ENCODE results near the gene PP2D1. TPM values are rescaled to one million over a fixed set of nuclear protein-coding genes. Genes with fewer than 3 reads are reported as not detected.

The PP2D1 gene
- total and polyA plus RNA-seq, 2 donors (not counting 1 experiment from before 2014, with no cell fraction given), result not detected

DNA sequence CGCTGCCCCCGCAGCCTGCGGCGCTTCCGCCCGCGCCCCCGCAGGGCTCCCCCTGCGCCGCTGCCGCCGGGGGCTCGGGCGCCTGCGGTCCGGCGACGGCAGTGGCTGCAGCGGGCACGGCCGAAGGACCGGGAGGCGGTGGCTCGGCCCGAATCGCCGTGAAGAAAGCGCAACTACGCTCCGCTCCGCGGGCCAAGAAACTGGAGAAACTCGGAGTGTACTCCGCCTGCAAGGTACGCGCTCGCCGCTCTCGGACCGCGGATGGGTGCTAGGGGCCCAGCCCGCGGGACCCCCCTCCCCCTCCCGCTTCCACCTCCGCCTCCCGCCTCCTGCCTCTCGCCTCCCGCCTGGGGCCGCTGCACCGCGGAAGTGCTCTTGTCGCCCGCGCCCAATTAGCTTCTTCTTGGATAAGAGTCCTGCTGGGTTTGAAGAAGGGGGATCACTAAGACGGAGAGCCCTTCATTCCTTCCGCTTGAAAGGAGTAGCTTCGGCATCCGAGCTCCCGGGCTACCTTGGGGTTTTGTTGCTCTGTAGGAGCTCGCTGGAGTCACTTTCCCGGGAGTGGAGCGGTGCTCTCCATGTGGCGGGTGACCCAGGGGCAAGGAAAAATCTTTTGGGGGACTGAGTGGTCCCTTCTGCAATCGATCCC, 28.6 kb upstream of the PP2D1 start:
- Histone ChIP-seq H3K36me3 (ENCODE audit: control insufficient read depth, insufficient read depth, low read length) (no peaks in the 10 kb centered on the region), H3K4me3 (replicated peaks in 1 of 4; ENCODE audit: control extremely low read depth in 1 of 4, insufficient read depth in 1 of 4, low read depth in 3 of 4, low read length in 4 of 4) (peak overlapping the region; percentile 75 to 89 (median 82)), H3K4me1 (ENCODE audit: control insufficient read depth, extremely low read depth, insufficient read depth, low read length) (peaks cover 7% of the 10 kb centered on the region), H2AFZ (ENCODE audit: low read length) (peak overlapping the region; percentile 83), H3K9me3 (ENCODE audit: control insufficient read depth, insufficient read depth, low read depth, low read length) (no peaks in the 10 kb centered on the region), H3K9ac (ENCODE audit: insufficient read depth, low read length) (peak overlapping the region; percentile 50), H3K4me2 (ENCODE audit: extremely low read depth, insufficient read depth, low read length) (peak overlapping the region; percentile 92), H4K20me1 (ENCODE audit: control insufficient read depth, extremely low read depth, insufficient read depth, low read length) (no peaks in the 10 kb centered on the region), H3K79me2 (ENCODE audit: control insufficient read depth, insufficient read depth, low read length) (no peaks in the 10 kb centered on the region), H3K27me3 (ENCODE audit: control insufficient read depth, insufficient read depth, low read length) (no peaks in the 10 kb centered on the region), H3K27ac (ENCODE audit: insufficient read depth, low read length) (peak overlapping the region; percentile 53)
- DNase-seq (ENCODE audit: low read depth in 2 of 2), result peak; percentile 75 to 80
- no peak for TF ChIP-seq EZH2 (IDR thresholded peaks at IDR 0.05; ENCODE audit: low read length, missing control alignments)
- TF ChIP-seq, protein P1, sequence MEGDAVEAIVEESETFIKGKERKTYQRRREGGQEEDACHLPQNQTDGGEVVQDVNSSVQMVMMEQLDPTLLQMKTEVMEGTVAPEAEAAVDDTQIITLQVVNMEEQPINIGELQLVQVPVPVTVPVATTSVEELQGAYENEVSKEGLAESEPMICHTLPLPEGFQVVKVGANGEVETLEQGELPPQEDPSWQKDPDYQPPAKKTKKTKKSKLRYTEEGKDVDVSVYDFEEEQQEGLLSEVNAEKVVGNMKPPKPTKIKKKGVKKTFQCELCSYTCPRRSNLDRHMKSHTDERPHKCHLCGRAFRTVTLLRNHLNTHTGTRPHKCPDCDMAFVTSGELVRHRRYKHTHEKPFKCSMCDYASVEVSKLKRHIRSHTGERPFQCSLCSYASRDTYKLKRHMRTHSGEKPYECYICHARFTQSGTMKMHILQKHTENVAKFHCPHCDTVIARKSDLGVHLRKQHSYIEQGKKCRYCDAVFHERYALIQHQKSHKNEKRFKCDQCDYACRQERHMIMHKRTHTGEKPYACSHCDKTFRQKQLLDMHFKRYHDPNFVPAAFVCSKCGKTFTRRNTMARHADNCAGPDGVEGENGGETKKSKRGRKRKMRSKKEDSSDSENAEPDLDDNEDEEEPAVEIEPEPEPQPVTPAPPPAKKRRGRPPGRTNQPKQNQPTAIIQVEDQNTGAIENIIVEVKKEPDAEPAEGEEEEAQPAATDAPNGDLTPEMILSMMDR (conservative IDR thresholded peaks at IDR 0.05 in 1 of 2, IDR thresholded peaks at IDR 0.05 in 1 of 2; ENCODE audit: low read depth in 1 of 2, low read length in 2 of 2), result peak in 1 of 2 donors; percentile 26

DNA sequence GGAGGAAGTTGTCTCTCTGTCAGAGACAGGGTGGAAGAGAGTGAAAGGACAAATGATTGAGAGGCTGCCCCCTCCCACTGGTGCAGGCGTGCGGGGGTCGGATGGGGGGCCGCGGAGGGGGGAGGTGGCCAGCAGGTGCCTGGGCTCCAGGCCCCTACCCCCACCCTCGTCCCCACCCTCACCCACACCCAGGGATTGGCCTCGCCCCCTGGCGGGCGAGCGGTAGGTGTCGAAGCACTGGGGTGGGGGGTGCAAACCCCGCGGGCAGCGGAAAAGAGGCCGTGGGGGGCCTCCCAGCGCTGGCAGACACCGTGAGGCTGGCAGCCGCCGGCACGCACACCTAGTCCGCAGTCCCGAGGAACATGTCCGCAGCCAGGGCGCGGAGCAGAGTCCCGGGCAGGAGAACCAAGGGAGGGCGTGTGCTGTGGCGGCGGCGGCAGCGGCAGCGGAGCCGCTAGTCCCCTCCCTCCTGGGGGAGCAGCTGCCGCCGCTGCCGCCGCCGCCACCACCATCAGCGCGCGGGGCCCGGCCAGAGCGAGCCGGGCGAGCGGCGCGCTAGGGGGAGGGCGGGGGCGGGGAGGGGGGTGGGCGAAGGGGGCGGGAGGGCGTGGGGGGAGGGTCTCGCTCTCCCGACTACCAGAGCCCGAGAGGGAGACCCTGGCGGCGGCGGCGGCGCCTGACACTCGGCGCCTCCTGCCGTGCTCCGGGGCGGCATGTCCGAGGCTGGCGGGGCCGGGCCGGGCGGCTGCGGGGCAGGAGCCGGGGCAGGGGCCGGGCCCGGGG, 27.9 kb upstream of the PP2D1 start, which contains the start of gene KAT2B:
TSS of gene KAT2B (plus strand) at position 682 of the 783 bp plus-strand sequence. CDS start at position 714, 32 bp downstream.
- H2AFZ ChIP-seq (ENCODE audit: low read length), result peak within 1 kb of the TSS; percentile 83
- peak; percentile 59 to 60 for DNase-seq (ENCODE audit: low read depth in 2 of 2)
- H3K79me2 ChIP-seq (ENCODE audit: control insufficient read depth, insufficient read depth, low read length), result no peaks in the 10 kb centered on the region
- TF ChIP-seq EZH2 (IDR thresholded peaks at IDR 0.05; ENCODE audit: low read length, missing control alignments), result no peak
- TF ChIP-seq, protein P1 (conservative IDR thresholded peaks at IDR 0.05 in 1 of 2, IDR thresholded peaks at IDR 0.05 in 1 of 2; ENCODE audit: low read depth in 1 of 2, low read length in 2 of 2), result peak; percentile 39 to 60
- peak within 1 kb of the TSS; percentile 92 for H3K4me2 ChIP-seq (ENCODE audit: extremely low read depth, insufficient read depth, low read length)
- H3K27ac ChIP-seq (ENCODE audit: insufficient read depth, low read length), result peak within 1 kb of the TSS; percentile 53
- H4K20me1 ChIP-seq (ENCODE audit: control insufficient read depth, extremely low read depth, insufficient read depth, low read length), result no peaks in the 10 kb centered on the region
- peak within 1 kb of the TSS; percentile 75 to 89 (median 82) for H3K4me3 ChIP-seq (replicated peaks in 1 of 4; ENCODE audit: control extremely low read depth in 1 of 4, insufficient read depth in 1 of 4, low read depth in 3 of 4, low read length in 4 of 4)
- H3K4me1 ChIP-seq (ENCODE audit: control insufficient read depth, extremely low read depth, insufficient read depth, low read length), result peaks cover 7% of the 10 kb centered on the region
- no peaks in the 10 kb centered on the region for H3K9me3 ChIP-seq (ENCODE audit: control insufficient read depth, insufficient read depth, low read depth, low read length)
- no peaks in the 10 kb centered on the region for H3K36me3 ChIP-seq (ENCODE audit: control insufficient read depth, insufficient read depth, low read length)
- H3K27me3 ChIP-seq (ENCODE audit: control insufficient read depth, insufficient read depth, low read length), result no peaks in the 10 kb centered on the region
- peak within 1 kb of the TSS; percentile 69 for H3K9ac ChIP-seq (ENCODE audit: insufficient read depth, low read length)

DNA sequence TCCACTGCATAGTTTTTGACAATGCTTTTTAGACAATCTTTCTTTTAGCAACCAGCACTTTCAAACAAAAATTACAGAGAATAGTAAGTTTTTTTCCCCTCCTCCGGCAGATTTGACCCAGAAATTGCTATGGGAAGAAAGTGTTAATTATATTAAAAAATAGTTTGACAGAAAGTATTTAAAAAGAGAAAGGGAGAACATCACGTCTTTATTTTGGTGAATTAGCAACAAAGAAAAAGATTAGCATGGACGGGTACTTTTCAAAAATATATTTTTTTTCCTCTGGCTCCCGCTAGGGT, 27.4 kb upstream of the PP2D1 start:
- Histone ChIP-seq H3K27ac (ENCODE audit: insufficient read depth, low read length) (no peak overlapping the region), H3K9ac (ENCODE audit: insufficient read depth, low read length) (no peak overlapping the region), H3K4me1 (ENCODE audit: control insufficient read depth, extremely low read depth, insufficient read depth, low read length) (peaks cover 7% of the 10 kb centered on the region), H4K20me1 (ENCODE audit: control insufficient read depth, extremely low read depth, insufficient read depth, low read length) (no peaks in the 10 kb centered on the region), H3K4me2 (ENCODE audit: extremely low read depth, insufficient read depth, low read length) (peak overlapping the region; percentile 79), H3K27me3 (ENCODE audit: control insufficient read depth, insufficient read depth, low read length) (no peaks in the 10 kb centered on the region), H3K9me3 (ENCODE audit: control insufficient read depth, insufficient read depth, low read depth, low read length) (no peaks in the 10 kb centered on the region), H3K79me2 (ENCODE audit: control insufficient read depth, insufficient read depth, low read length) (no peaks in the 10 kb centered on the region), H3K36me3 (ENCODE audit: control insufficient read depth, insufficient read depth, low read length) (no peaks in the 10 kb centered on the region), H3K4me3 (replicated peaks in 1 of 4; ENCODE audit: control extremely low read depth in 1 of 4, insufficient read depth in 1 of 4, low read depth in 3 of 4, low read length in 4 of 4) (peak overlapping the region; percentile 74 to 79 (median 76)), H2AFZ (ENCODE audit: low read length) (peak overlapping the region; percentile 58)
- DNase-seq (ENCODE audit: low read depth in 2 of 2), result no peak
- TF ChIP-seq EZH2 (IDR thresholded peaks at IDR 0.05; ENCODE audit: low read length, missing control alignments), result no peak
- TF ChIP-seq, protein P1 (conservative IDR thresholded peaks at IDR 0.05 in 1 of 2, IDR thresholded peaks at IDR 0.05 in 1 of 2; ENCODE audit: low read depth in 1 of 2, low read length in 2 of 2), result no peak
